ENCODE measurements around the gene PCNX2. TPM values are rescaled to one million over a fixed set of nuclear protein-coding genes. Genes with fewer than 3 reads are reported as not detected.

PCNX2 gene
- total RNA-seq, 1 donor from 2014 or later, result 18.4 TPM

DNA sequence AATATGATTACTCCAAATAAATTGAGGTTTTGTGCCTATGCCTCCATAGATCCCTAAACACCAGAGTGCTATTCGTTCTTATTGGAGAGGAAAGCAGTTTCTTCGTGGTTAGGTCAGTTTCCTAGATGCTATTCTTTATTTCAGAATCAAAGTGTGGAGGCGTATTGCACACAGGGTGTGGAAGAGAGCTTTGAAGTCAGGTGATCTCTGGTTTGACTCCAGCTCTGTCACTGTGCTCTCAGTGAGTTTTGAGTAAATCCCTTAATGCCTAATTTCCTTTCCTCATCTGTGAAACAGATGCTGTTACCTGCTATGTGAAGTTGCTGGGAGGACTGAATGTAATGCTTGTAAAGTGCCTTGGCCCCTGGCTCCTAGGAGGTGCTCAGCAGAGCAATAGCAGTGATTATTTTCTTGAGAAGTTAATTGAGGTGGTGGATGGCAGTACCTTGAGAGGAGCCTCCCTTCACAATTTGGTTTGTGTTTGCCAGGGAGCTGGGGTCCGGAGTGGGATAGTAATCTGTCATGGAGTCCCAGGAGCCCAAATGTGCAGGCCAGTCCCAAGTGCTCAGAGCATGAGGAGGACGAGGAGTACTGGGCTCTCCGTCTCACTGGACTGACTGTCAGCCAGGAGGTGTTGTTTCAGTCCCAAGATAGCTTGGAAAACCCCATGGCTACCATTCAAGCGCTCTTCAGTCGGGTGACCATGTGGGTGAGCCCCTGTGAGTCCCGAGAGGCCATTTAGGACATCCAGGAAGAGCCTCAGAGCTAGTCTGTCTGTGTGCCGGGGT is 330.2 kb downstream of the PCNX2 start:
- no peaks in the 10 kb centered on the region for H3K9me3 Mint-ChIP-seq
- peaks cover 49% of the 10 kb centered on the region for H3K36me3 Mint-ChIP-seq
- no peak overlapping the region for H3K4me3 Mint-ChIP-seq
- TF ChIP-seq, protein P1, sequence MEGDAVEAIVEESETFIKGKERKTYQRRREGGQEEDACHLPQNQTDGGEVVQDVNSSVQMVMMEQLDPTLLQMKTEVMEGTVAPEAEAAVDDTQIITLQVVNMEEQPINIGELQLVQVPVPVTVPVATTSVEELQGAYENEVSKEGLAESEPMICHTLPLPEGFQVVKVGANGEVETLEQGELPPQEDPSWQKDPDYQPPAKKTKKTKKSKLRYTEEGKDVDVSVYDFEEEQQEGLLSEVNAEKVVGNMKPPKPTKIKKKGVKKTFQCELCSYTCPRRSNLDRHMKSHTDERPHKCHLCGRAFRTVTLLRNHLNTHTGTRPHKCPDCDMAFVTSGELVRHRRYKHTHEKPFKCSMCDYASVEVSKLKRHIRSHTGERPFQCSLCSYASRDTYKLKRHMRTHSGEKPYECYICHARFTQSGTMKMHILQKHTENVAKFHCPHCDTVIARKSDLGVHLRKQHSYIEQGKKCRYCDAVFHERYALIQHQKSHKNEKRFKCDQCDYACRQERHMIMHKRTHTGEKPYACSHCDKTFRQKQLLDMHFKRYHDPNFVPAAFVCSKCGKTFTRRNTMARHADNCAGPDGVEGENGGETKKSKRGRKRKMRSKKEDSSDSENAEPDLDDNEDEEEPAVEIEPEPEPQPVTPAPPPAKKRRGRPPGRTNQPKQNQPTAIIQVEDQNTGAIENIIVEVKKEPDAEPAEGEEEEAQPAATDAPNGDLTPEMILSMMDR (conservative IDR thresholded peaks at IDR 0.05), result no peak
- peak overlapping the region; percentile 75 for H3K27ac Mint-ChIP-seq
- H3K4me1 Mint-ChIP-seq (ENCODE audit: unreplicated experiment), result peaks cover 7% of the 10 kb centered on the region
- no peak for DNase-seq (ENCODE audit: extremely low spot score, unreplicated experiment)
- H3K27me3 Mint-ChIP-seq, result no peaks in the 10 kb centered on the region

DNA sequence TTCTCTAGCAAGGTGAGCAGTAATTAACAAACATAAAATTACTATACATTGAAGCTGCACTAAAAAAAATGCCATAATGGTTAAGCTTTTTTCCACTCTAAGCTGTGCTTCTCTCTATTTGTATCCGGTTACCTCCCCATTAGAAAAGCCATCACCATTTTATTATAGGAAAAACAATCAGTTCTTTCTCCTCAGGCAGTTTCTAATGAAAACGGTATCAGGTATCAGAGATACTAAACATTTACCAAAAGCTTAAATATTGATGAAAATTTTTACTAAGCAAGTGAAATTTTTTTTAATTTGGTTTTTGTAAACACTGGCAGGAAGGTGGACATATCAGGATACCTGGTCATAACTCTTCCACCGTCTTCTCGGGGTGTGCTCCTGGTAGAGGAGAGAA is 330.9 kb downstream of the PCNX2 start:
- TF ChIP-seq, protein P1 (conservative IDR thresholded peaks at IDR 0.05), result no peak
- H3K27ac Mint-ChIP-seq, result peak overlapping the region; percentile 75
- H3K9me3 Mint-ChIP-seq, result no peaks in the 10 kb centered on the region
- H3K4me3 Mint-ChIP-seq, result no peak overlapping the region
- DNase-seq (ENCODE audit: extremely low spot score, unreplicated experiment), result no peak
- H3K27me3 Mint-ChIP-seq, result no peaks in the 10 kb centered on the region
- H3K4me1 Mint-ChIP-seq (ENCODE audit: unreplicated experiment), result peaks cover 7% of the 10 kb centered on the region
- H3K36me3 Mint-ChIP-seq, result peaks cover 43% of the 10 kb centered on the region

DNA sequence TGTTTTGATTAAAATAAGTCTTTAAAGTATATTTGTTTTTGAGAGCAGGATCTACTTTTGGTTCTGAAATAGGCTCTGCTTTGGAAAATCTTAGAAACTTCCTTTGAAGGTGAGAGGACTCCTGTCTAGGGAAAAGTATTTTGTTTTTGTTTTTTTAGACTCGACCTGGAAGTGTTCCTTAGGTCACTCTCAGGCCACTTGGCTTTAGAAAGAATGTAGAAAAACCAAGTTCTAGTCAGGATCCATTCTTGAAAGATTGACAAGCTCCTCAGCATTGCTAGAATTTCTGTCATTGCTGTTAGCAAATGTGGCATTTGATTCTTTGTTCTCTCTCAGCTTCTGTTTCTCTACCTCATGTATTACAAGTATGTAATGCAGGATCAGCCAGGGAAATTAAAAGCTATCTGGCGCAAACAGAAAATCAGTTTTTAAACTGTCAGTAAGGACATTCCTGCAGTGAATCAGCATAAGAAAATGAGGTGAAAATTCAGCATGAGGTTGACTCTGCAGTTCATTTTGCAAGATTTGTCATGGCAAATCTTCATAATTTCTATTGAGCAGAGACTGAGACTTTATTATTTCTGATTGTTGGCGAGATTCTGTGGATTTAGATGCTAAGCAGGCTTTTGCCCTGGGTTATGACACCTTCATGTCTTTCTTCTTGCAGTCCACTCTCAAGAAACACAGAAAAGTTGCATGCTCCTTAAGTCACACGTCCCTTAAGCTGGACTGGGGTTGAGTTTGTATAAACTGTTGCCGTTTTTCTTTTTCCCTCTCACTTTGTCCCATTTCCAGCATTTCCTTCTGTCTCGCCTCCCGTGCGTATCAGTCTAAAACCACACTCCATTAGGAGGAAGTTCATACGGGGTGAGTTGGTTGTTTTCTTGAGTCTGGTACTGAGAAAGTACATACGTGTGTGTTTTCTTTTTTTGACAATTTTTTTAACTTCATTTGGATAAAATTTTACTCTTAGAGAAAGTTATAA is 332.5 kb downstream of the PCNX2 start:
- peaks cover 47% of the 10 kb centered on the region for H3K36me3 Mint-ChIP-seq
- H3K27ac Mint-ChIP-seq, result peak overlapping the region; percentile 58
- peaks cover 7% of the 10 kb centered on the region for H3K4me1 Mint-ChIP-seq (ENCODE audit: unreplicated experiment)
- TF ChIP-seq, protein P1 (conservative IDR thresholded peaks at IDR 0.05), result no peak
- DNase-seq (ENCODE audit: extremely low spot score, unreplicated experiment), result no peak
- H3K4me3 Mint-ChIP-seq, result peak overlapping the region; percentile 45
- H3K27me3 Mint-ChIP-seq, result no peaks in the 10 kb centered on the region
- H3K9me3 Mint-ChIP-seq, result peaks cover 6% of the 10 kb centered on the region

DNA sequence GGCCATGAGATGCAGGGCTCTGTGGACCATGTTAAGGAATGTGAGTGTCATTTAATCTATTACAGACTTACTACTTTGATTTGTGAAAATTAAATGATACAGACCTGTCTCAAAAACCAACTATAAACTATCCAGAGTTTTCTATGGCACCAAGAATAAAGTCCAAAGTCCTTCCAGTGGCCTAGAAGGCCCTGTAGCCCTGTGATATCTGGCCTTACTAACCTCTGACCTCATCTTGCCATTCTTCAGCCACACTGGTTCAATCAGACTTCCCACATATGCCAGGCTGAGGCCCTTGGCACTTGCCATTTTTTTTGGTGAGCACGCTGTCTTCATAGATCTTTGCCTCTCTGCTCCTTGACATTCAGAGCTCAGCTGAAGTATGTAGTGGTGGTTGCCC is 337.5 kb downstream of the PCNX2 start:
- no peak for DNase-seq (ENCODE audit: extremely low spot score, unreplicated experiment)
- H3K27ac Mint-ChIP-seq, result no peak overlapping the region
- peaks cover 7% of the 10 kb centered on the region for H3K4me1 Mint-ChIP-seq (ENCODE audit: unreplicated experiment)
- no peak overlapping the region for H3K4me3 Mint-ChIP-seq
- TF ChIP-seq, protein P1 (conservative IDR thresholded peaks at IDR 0.05), result no peak
- no peaks in the 10 kb centered on the region for H3K27me3 Mint-ChIP-seq
- peaks cover 13% of the 10 kb centered on the region for H3K9me3 Mint-ChIP-seq
- H3K36me3 Mint-ChIP-seq, result peaks cover 54% of the 10 kb centered on the region

DNA sequence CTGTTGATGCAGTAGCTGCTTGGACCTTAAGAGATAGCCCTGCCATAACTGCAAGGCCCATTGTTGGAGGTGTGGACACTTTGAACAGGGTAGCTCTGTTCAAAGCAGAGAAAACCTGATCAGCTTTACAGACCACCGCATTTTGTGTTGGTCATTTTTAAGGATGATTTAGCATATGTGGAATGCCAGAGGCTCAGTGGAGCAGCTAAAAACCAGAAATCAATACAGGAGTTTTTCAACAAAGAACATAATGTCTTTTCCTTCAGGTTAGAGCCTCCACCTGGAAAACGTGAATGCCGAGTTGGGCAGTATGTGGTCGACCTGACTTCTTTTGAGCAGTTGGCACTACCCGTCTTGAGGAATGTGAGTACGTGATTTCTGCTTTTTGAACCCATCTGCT is 339.4 kb downstream of the PCNX2 start:
- no peak overlapping the region for H3K27ac Mint-ChIP-seq
- peaks cover 43% of the 10 kb centered on the region for H3K36me3 Mint-ChIP-seq
- H3K9me3 Mint-ChIP-seq, result peaks cover 13% of the 10 kb centered on the region
- no peak for DNase-seq (ENCODE audit: extremely low spot score, unreplicated experiment)
- TF ChIP-seq, protein P1 (conservative IDR thresholded peaks at IDR 0.05), result no peak
- H3K4me1 Mint-ChIP-seq (ENCODE audit: unreplicated experiment), result peaks cover 17% of the 10 kb centered on the region
- H3K4me3 Mint-ChIP-seq, result no peak overlapping the region
- H3K27me3 Mint-ChIP-seq, result no peaks in the 10 kb centered on the region

Measured in type B pancreatic cell (in vitro differentiated cells).